ENCODE data around the gene IQSEC2.

Gene IQSEC2

GRCh38 chrX:53303195-53303594 lies 21.8 kb upstream of the IQSEC2 start:
- TF ChIP-seq CTCF (IDR thresholded peaks at IDR 0.05; ENCODE audit: low read length) (no peak), EZH2phosphoT487 (IDR thresholded peaks at IDR 0.05; ENCODE audit: low read length) (no peak), EZH2 (optimal IDR thresholded peaks at IDR 0.05; ENCODE audit: low read depth, low read length) (no peak)
- no peaks in the 10 kb centered on the region for H3F3A ChIP-seq (ENCODE audit: insufficient read depth, low read length)
- no peaks in the 10 kb centered on the region for H3K4me1 ChIP-seq (ENCODE audit: low read length)
- no peak overlapping the region for H3K4me3 ChIP-seq (ENCODE audit: low read length)
- H4K20me1 ChIP-seq (ENCODE audit: insufficient read depth, low read length) = no peaks in the 10 kb centered on the region
- no peaks in the 10 kb centered on the region for H3K9me3 ChIP-seq (replicated peaks; ENCODE audit: insufficient read depth, low read length)
- H3K9ac ChIP-seq (ENCODE audit: low read length) = no peak overlapping the region
- no peaks in the 10 kb centered on the region for H3K27me3 ChIP-seq (replicated peaks; ENCODE audit: insufficient read depth, low read length)
- H3K79me2 ChIP-seq (ENCODE audit: low read length) = no peaks in the 10 kb centered on the region
- H3K27ac ChIP-seq (ENCODE audit: low read length) = no peak overlapping the region
- H3K9me2 ChIP-seq (replicated peaks; ENCODE audit: insufficient read depth, low read length) = no peaks in the 10 kb centered on the region
- no peak overlapping the region for H3K4me2 ChIP-seq (ENCODE audit: low read depth, low read length)
- H3K36me3 ChIP-seq (replicated peaks; ENCODE audit: insufficient read depth, low read length) = no peaks in the 10 kb centered on the region
- no peak for DNase-seq
- H2AFZ ChIP-seq (ENCODE audit: low read length) = no peak overlapping the region

GRCh38 chrX:53300157-53300556 lies 18.8 kb upstream of the IQSEC2 start:
- H3K27me3 ChIP-seq (replicated peaks; ENCODE audit: insufficient read depth, low read length) = no peaks in the 10 kb centered on the region
- H4K20me1 ChIP-seq (ENCODE audit: insufficient read depth, low read length) = no peaks in the 10 kb centered on the region

GRCh38 chrX:53294024-53294648 lies 12.8 kb upstream of the IQSEC2 start:
- Histone ChIP-seq H3K36me3 (replicated peaks; ENCODE audit: insufficient read depth, low read length) (no peaks in the 10 kb centered on the region), H3K9me3 (replicated peaks; ENCODE audit: insufficient read depth, low read length) (no peaks in the 10 kb centered on the region), H3K4me3 (ENCODE audit: low read length) (no peak overlapping the region), H2AFZ (ENCODE audit: low read length) (no peak overlapping the region), H3K27me3 (replicated peaks; ENCODE audit: insufficient read depth, low read length) (no peaks in the 10 kb centered on the region), H3K4me2 (ENCODE audit: low read depth, low read length) (no peak overlapping the region), H4K20me1 (ENCODE audit: insufficient read depth, low read length) (no peaks in the 10 kb centered on the region), H3K27ac (ENCODE audit: low read length) (no peak overlapping the region), H3K4me1 (ENCODE audit: low read length) (no peaks in the 10 kb centered on the region), H3K9ac (ENCODE audit: low read length) (no peak overlapping the region), H3F3A (ENCODE audit: insufficient read depth, low read length) (no peaks in the 10 kb centered on the region), H3K79me2 (ENCODE audit: low read length) (no peaks in the 10 kb centered on the region), H3K9me2 (replicated peaks; ENCODE audit: insufficient read depth, low read length) (no peaks in the 10 kb centered on the region)
- TF ChIP-seq EZH2 (optimal IDR thresholded peaks at IDR 0.05; ENCODE audit: low read depth, low read length) (no peak), CTCF (IDR thresholded peaks at IDR 0.05; ENCODE audit: low read length) (no peak), EZH2phosphoT487 (IDR thresholded peaks at IDR 0.05; ENCODE audit: low read length) (no peak)
- DNase-seq = no peak

More at GRCh38 chrX:53300157-53300556, 18.8 kb upstream of the IQSEC2 start:
- Histone ChIP-seq H3F3A (ENCODE audit: insufficient read depth, low read length) (no peaks in the 10 kb centered on the region), H3K79me2 (ENCODE audit: low read length) (no peaks in the 10 kb centered on the region), H3K36me3 (replicated peaks; ENCODE audit: insufficient read depth, low read length) (no peaks in the 10 kb centered on the region), H3K4me2 (ENCODE audit: low read depth, low read length) (no peak overlapping the region), H3K9ac (ENCODE audit: low read length) (no peak overlapping the region), H2AFZ (ENCODE audit: low read length) (no peak overlapping the region), H3K27ac (ENCODE audit: low read length) (no peak overlapping the region), H3K4me1 (ENCODE audit: low read length) (no peaks in the 10 kb centered on the region), H3K9me2 (replicated peaks; ENCODE audit: insufficient read depth, low read length) (no peaks in the 10 kb centered on the region), H3K4me3 (ENCODE audit: low read length) (no peak overlapping the region), H3K9me3 (replicated peaks; ENCODE audit: insufficient read depth, low read length) (no peaks in the 10 kb centered on the region)
- TF ChIP-seq CTCF (IDR thresholded peaks at IDR 0.05; ENCODE audit: low read length) = no peak
- no peak for TF ChIP-seq EZH2 (optimal IDR thresholded peaks at IDR 0.05; ENCODE audit: low read depth, low read length)
- no peak for TF ChIP-seq EZH2phosphoT487 (IDR thresholded peaks at IDR 0.05; ENCODE audit: low read length)
- DNase-seq = no peak

Data from MM.1S (cell line).